H1 (cell line): ENCODE measurements around the gene NANOS3. TPM values are rescaled to one million over a fixed set of nuclear protein-coding genes. Genes with fewer than 3 reads are reported as not detected.

Experiments used
- CHD7 ChIP-seq: fragments of 300-600 bp; sonication (generic); IDR thresholded peaks from 2 replicates; pipeline ENCODE4 v1.7.1; 2012; ENCODE audit warnings: low read length, moderate library complexity, mild to moderate bottlenecking, inconsistent platforms; ENCODE audit not compliant: insufficient replicate concordance
- GABPA ChIP-seq: IDR thresholded peaks from 2 replicates; pipeline ENCODE4 v1.6.1; 2011; ENCODE audit warnings: mild to moderate bottlenecking, low read length, moderate library complexity, borderline replicate concordance; ENCODE audit not compliant: insufficient read depth
- HDAC2 ChIP-seq, 2 experiments: fragments of 300-600 bp in 1 of 2; sonication (generic) in 1 of 2; IDR thresholded peaks; 2 replicates each; pipeline ENCODE4 v1.6.1; 2011 to 2012; ENCODE audit warnings: low read depth in 2 of 2, low read length in 2 of 2, mild to moderate bottlenecking in 2 of 2, moderate library complexity in 2 of 2, borderline replicate concordance in 1 of 2, inconsistent platforms in 1 of 2
- POU5F1 ChIP-seq: IDR thresholded peaks from 2 replicates; pipeline ENCODE4 v1.6.1; 2011; ENCODE audit warnings: low read depth, mild to moderate bottlenecking, low read length, moderate library complexity
- RBBP5 ChIP-seq: IDR thresholded peaks from 2 replicates; pipeline ENCODE4 v1.7.1; 2012; ENCODE audit warnings: low read depth, mild to moderate bottlenecking, inconsistent platforms, low read length, moderate library complexity, borderline replicate concordance
- RNF2 ChIP-seq: fragments of 200-900, 300-1000 bp; sonication (generic); IDR thresholded peaks from 2 replicates; pipeline ENCODE4 v1.7.1; 2016; ENCODE audit warnings: borderline replicate concordance, low read depth, mild to moderate bottlenecking, antibody characterized with exemption, low read length; ENCODE audit not compliant: poor library complexity, severe bottlenecking; ENCODE audit errors: missing control alignments
- SP1 ChIP-seq: IDR thresholded peaks from 2 replicates; pipeline ENCODE4 v1.6.1; 2011; ENCODE audit warnings: low read depth, low read length
- TAF1 ChIP-seq: IDR thresholded peaks from 2 replicates; pipeline ENCODE4 v1.6.1; 2011; ENCODE audit warnings: mild to moderate bottlenecking, low read depth, low read length
- TEAD4 ChIP-seq: IDR thresholded peaks from 2 replicates; pipeline ENCODE4 v1.6.1; 2012; ENCODE audit warnings: low read depth, low read length, inconsistent platforms, mixed read lengths
- polyA plus RNA-seq, 7 experiments: library from polyadenylated mRNA; depleted of rRNA in 3 of 7; stranded (reverse) in 5 of 7; unstranded in 2 of 7; fragments of >200 nt in 5 of 7; fragments of 200-250 nt in 2 of 7; gene quantifications; 1 replicate in 5 of 7; 2 replicates in 1 of 7; 4 replicates in 1 of 7; pipeline versions ENCODE4 v1.2.1 to v1.2.3, GENCODE V29; 2011 to 2013; ENCODE audit warnings: missing spikeins in 2 of 7, mixed read lengths in 2 of 7
- total RNA-seq: library from RNA; stranded (reverse); fragmentation: NEBNext Ultra II Directional; extraction: Animal tissue kit (Norgen Biotek cat#: 25700); gene quantifications from 2 replicates; pipeline ENCODE4 v1.2.1, GENCODE V29; 2021

Gene NANOS3
- total and polyA plus RNA-seq, 2 of the 8 experiments (the other 6 are each of a cell fraction or from before 2014, with no cell fraction given): 0.62 TPM; not detected in 1

GRCh38 chr19:13846557-13847406 lies 30.2 kb upstream of the NANOS3 start (continued):
- no peak for TF ChIP-seq CHD7
- no peak for TF ChIP-seq RNF2
- TF ChIP-seq TAF1: peak; percentile 34; the same call in 1 of the 2 replicates
- TF ChIP-seq GABPA: no peak
- peak; percentile 76; the same call in 1 of the 2 replicates for TF ChIP-seq RBBP5
- no peak for TF ChIP-seq HDAC2 (IDR thresholded peaks at IDR 0.05; ENCODE audit: borderline replicate concordance in 1 of 2, low read depth in 2 of 2, low read length in 2 of 2)
- TF ChIP-seq SP1: 0 out of 2 replicates have a peak, but pooled peaks have one; percentile 73
- no peak for TF ChIP-seq POU5F1
- TF ChIP-seq TEAD4: peak; percentile 72
